HG02840 (cell line): ENCODE results near the gene C6orf141.

Experiments
- ATAC-seq: cut with Tn5 transposase; IDR thresholded peaks from one replicate; pipeline ENCODE4 v1.9.1; 2021; ENCODE audit warnings: mild to moderate bottlenecking, moderate library complexity, moderate number of reproducible peaks; ENCODE audit not compliant: unreplicated experiment, low FRiP score

Gene C6orf141

GRCh38 chr6:49550492-49551077 is at the start of gene C6orf141:
TSS of gene C6orf141 (plus strand) at chr6:49550668. CDS start at chr6:49550793, 125 bp downstream.
- peak; percentile 54 for ATAC-seq

DNA sequence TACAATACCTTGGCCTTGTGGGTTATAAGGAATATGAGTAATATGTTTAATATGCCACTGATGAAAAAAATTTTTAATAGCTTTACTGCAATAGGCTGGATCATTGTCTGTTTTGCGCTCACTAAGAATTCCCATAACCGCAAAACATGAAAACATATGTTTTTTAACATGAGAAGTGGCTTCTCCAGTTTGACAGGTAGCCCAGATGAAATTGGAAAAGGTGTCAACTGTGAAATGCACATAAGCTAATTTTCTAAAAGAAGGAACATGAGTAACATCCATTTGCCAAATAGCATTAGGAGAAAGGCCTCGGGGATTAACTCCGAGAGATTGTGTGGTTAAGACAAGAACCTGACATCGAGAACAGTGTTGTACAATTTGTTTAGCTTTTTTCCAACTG is 45.8 kb upstream of the C6orf141 start:
- ATAC-seq, result no peak

- ATAC-seq, result no peak
These were observed 43.8 kb upstream of the C6orf141 start for GRCh38 chr6:49506569-49507111.

DNA sequence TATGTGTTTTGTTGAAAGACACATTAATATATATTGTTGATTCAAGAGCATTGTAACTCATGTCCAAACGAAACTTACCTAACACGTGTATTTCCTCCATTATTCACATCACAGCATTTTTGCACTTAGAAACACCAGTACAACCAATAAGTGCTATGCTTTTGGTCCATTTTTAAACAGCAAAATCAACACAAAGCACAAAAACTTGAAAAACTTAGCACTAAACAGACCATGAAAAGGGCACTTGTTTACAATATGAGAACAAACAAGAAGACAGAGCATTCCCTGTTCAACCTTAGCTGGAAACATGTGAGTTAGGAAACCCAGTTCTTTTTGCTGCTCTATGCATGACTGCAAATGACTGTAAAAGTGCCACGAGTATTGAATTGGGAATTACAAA is 41.1 kb upstream of the C6orf141 start:
- no peak for ATAC-seq

- no peak for ATAC-seq
These were observed 37.1 kb upstream of the C6orf141 start for GRCh38 chr6:49513153-49513989.

DNA sequence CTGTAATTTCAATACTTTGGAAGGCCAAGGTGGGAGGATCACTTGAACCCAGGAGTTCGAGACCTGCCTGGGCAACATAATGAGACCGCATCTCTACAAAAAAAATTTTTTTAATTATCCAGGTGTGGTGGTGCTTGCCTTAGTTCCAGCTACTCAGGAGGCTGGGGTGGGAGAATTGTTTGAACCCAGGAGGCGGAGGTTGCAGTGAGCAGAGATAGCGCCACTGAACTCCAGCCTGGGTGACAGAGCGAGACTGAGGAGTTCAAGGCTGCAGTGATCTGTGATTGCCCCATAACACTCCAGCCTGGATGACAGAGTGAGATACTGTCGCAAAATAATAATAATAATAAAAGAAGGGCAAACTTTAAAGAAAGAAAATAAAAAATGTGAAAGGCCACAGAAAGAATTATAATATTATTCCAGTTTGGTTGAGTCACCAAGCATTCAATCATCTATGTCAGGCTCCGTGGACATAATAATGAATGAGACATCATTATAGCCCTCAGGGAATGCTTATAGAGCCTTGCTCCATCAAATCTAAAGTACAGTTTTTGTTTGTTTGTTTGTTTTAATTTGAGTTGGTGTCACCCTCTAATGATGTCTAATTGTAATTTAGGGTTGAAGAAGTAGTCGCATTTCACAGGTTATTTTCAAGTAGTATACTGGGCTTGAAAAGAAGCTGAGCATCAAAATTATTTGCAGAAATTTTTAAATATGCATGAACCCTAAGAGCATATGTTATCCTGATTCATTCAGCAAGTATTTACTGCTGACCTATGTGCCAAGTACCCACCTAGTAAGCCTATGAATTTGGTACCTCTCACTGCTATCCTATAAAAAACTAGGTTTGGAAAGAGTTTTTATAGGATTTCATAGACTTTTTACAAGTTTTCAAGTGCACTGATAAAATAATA is 35.6 kb upstream of the C6orf141 start:
- no peak for ATAC-seq

GRCh38 chr6:49515485-49516146 is 34.9 kb upstream of the C6orf141 start:
- ATAC-seq, result no peak

- ATAC-seq, result no peak
These were observed 34.3 kb upstream of the C6orf141 start for GRCh38 chr6:49516147-49516505.

- ATAC-seq, result no peak
These were observed 32.5 kb upstream of the C6orf141 start for GRCh38 chr6:49517919-49518318.

DNA sequence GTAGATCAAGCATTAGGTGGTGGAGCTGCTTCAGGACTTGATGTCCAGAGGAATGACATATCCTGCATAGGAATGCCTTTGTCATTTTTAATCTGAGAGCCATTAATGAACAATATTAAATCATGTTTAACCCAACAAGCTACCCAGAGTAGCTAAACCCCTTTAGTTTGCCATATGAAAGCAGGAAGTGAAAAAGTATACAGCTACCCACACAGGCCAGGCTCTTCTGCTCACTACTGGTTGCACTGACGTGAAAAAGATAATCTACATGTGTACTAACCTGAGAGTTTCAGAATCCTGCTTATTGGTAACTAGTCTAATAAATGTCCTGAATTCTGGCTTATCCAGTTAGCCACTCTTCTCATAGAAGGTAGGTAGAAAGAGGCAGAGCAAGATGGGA is 30.8 kb upstream of the C6orf141 start:
- ATAC-seq, result no peak

DNA sequence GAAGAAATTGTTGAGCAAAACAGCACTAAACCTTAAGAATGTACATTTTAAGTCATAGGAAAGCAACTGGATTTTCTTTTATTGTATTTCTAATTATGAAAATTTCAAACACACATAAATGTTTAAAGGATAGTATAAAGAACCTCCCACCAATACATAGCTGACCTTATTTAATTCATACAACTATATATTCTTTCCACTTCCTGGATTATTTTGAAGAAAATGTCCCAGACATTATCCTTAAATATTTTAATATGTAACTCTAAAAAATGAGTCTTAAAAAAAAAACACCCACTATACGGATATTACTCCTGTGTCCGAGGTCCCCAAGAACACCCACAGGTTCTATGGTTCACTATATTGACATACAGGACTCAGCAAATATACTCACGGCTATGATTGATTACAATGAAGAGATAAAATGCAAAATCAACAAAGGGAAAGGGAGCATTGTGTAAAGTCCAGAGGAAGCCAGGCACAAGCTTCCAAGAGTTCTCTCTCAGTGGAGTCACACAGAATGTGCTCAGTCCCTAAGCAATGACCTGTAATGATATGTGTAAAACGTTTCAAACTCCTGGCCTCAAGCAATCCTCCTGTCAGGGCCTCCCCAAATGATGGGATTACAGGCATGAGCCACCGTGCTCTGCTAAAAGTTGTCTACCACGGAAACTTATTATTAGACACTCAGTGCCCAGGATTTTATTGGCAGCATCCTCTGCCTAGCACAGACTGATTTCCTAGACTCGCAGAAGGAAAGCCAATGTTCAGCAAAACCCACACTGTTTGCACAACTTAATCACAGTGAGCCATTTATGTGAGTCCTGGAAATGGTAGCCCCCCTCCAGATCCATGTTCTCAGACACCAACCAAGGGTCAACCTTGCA is 27.5 kb upstream of the C6orf141 start:
- no peak for ATAC-seq

DNA sequence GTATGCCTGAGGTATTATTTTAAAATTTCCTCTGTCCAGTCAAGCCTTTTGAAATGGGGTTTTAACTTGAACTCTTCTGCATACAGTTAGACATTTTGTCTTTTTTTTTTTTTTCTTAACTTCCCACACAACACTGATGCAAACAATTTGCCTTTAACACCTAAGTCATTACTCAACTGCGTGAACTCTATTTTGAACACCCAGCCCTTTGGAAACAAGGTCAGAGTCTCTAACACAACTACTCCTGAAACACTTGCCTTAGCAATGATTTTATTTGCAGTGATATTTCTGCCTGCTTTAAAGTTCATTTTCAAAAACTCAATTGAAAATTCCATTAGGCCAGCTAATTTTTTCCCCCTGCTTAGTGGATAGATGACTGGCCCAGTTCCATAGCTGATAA is 26.6 kb upstream of the C6orf141 start:
- no peak for ATAC-seq

GRCh38 chr6:49524541-49524940 is 25.9 kb upstream of the C6orf141 start:
- ATAC-seq, result no peak

DNA sequence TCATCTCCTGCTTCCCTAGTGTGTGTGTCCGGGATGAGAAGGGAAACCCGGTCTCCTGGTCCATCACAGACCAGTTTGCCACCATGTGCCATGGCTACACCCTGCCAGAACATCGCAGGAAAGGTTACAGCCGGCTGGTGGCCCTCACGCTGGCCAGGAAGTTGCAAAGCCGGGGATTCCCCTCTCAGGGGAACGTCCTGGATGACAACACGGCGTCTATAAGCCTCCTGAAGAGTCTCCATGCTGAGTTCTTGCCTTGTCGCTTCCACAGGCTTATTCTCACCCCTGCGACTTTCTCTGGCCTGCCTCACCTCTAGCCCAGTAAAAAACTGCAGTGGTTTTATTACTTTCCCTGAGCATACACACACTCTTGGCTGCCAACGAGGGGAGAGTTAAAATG is 23.9 kb upstream of the C6orf141 start:
- no peak for ATAC-seq

- no peak for ATAC-seq
These were observed 23.1 kb upstream of the C6orf141 start for GRCh38 chr6:49527320-49527719.

DNA sequence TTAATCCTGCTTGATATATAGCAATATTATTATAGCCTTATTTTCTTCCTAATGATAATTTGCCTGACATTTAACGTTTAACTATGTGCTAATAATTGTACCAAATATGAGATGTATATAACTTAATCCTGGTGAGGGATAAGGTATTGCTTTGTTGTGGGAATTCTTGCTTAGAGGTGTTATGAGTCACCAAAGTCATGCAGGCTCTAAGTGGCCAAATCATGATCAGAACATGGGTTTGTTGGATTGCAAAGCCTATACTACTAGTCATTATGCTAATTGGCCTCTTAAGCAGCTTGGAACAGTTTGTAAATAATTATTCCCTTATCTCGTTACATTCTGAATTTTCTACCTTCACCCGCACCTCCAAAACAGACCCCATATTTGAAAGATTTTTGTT is 21.9 kb upstream of the C6orf141 start:
- no peak for ATAC-seq

DNA sequence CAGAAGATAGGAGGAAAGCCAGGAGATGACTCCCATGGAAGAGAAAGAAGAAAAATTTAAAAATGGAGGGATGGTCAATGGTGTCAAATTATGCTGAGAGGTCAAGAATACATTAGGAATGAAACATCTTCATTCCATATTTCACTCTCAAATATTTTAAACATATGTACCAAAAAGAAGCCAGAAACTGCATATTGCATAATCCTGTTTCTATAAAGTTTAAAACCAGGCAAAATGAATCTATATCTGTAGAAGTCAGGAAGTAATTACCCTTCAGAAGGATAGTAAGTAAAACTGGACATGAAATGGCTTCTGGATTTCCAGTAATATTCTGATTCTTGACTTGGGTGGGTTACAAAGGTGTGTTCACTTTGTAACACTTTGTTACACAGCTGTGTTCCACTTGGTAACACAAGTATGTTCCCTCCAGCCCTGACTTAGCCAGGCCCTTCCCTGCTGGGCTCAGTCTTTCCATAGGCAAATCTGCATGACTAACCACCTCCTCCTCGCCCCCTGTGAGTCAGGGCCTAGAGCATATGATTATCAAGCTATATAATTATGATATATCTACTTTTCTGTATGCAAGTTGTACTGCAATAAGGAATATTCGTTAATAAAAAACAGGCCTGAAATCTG is 20.2 kb upstream of the C6orf141 start:
- no peak for ATAC-seq

- peak; percentile 87 for ATAC-seq
These were observed 18.5 kb upstream of the C6orf141 start for GRCh38 chr6:49531774-49532569.
